GM21515 (cell line): ENCODE results near the gene DSTN.

Experiments
- ATAC-seq: cut with Tn5 transposase; IDR thresholded peaks from one replicate; pipeline ENCODE4 v1.9.1; 2021; ENCODE audit not compliant: unreplicated experiment

DSTN gene

GRCh38 chr20:17622086-17622850, 52.4 kb downstream of the DSTN start:
- no peak for ATAC-seq

GRCh38 chr20:17622851-17623508, 53.1 kb downstream of the DSTN start:
- no peak for ATAC-seq

GRCh38 chr20:17624070-17624469, 54.2 kb downstream of the DSTN start:
- ATAC-seq, result no peak

- ATAC-seq, result no peak
These were observed 54.8 kb downstream of the DSTN start for GRCh38 chr20:17624551-17625245.

- ATAC-seq, result no peak
These were observed 55.6 kb downstream of the DSTN start for GRCh38 chr20:17625246-17626051.

DNA sequence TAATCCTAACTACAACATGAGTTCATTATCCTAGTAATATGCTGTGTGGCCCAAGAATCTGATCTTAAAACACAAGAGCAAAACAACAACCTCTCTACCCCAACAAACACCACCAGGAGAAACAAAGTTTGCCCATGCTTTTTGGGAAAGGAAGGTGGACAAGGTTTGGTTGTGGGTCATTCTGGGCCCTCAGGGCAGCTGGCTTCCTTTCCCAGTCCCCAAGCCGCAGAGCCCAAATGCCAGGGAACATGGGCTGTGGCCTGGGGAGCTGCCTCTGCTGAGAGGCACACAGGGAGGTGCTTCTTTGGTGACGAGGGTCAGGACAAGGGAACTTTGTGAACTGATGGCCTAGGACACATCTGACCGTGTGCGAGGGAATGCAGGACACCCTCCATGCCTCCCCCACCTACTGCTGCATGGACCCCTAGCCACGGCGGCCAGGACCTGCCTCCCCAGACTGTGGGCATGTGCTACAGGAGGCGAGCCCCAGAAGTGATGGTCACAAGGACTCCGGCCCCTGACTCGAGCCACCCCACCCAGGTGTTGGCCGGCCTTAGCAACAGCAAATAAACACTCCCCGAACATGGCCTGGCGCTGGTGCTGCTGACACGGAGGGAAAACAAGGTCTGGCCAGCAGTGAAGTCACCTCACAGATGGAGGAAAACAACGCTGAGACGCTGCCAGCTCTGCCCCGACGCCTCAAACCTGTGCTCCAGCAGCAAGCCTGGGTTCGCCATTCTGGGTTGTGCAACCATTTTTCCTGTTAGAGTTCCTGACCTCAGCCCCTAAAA, 56.5 kb downstream of the DSTN start:
- no peak for ATAC-seq

- no peak for ATAC-seq
These were observed 57.5 kb downstream of the DSTN start for GRCh38 chr20:17627101-17627955.

DNA sequence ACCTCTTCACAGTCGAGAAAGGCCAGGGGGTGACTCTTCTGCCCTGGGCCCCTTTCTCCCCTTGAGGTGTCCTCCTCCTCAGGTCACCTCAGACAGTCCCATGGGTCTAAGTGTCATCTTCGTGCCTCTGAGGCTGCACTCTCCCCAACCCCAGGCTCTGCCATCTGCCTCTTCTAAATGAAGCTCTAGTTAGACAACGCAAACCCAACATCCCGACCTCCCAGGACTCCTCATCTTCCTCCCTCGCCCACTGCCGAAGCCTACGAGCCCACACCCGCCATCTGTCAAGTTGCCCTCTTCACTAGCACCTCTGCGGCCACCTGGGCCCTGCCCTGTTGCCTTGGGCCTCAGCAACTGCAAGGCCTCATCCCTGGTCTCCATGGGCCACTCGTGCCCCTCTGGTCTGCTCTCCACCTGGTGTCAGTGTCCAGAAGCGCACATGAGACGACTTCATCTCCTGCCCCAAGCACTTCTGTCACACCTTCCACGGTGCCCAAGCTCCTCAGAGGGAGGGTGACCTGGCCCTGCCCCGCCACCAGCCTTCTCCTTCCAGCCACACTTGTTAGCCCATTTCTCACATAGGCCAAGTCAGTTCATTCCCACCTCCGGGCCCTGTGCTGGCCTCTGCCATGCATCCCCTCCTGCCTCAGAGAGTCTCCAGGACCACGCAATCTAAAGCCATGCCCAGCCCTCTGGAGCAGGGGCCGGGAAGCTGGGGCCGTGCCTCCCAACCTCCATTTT, 58.4 kb downstream of the DSTN start:
- ATAC-seq, result no peak

GRCh38 chr20:17629025-17629424, 59.1 kb downstream of the DSTN start:
- no peak for ATAC-seq

GRCh38 chr20:17629678-17630089, 59.8 kb downstream of the DSTN start:
- no peak for ATAC-seq

DNA sequence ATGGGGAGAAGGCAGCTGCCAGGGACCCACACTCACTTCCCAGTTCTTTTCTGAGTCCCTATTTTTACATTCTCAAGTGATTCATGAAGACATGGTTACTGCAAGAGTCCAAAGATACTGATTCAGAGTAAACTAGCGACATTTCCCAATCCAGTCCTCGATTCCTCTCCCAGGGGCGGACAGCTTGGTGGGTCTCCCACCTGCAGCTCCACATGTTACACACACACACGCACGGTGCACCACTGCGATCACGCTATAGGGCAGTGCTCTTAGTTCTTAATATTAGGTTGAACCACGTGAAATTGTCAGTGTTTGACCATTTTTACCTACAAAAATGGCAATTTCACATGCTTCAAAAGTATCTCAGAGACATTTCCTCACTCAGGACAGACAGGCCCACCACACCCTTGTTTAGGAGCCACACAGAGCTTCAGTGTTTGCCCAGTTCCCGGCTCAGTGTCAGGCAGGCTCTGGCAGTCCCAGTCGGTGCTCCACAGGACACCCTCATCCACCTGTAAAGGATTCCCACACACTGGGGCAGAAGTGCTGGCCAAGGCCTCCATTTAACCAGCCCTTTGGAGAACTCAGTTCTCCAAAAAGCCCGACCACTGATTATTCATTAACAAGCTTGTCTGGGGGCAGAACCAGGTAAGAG, 60.4 kb downstream of the DSTN start:
- no peak for ATAC-seq

DNA sequence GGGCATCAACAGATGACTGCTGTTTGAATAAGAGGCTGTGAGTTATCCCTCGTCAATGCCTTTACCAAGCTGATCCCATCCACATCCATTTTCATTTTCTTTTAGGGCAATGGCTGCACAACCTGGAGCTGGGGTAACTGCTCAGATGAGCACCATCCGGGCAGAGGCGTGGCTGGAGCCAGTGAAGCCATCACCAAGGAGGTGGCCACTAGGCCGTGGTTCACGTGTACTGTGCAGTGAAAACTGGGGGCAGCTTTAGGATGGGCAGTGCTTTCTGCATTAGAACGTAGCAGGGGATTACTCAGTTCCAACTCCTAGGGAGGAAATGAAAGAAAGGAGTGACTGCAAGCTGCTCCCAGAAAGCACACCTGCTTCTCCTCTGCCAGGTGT, 60.9 kb downstream of the DSTN start:
- ATAC-seq, result no peak

- ATAC-seq, result no peak
These were observed 61.9 kb downstream of the DSTN start for GRCh38 chr20:17631576-17632319.

DNA sequence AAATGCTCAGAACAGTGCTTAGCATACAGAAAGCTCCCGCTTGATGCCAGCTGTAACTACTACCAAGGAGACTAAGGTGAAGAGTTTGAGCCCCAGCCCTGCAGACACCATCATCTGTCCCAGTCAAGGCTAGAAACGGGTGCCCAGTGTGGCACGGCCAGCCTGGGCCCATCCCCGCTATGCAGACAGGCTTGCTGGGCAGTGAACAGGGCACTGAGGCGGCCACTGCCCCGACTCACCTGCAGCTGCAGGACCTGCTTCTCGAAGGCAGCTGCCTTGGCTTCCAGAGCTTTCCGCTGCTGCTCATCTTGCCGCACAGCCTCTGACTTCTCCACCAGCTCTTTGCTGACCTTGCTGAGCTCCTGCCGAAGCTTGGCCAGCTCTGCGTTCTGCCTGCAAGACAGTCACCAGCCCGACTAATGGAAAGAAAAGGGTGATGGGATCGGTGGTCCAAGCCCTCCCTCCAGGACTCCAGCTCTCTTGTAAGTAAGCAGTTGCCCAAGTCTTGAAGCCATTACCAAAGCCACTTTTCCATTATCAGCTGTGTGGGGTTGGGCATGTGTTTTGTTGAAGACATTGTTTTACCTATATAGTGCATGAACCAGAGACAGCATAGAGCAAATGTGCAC, 63.5 kb downstream of the DSTN start:
- no peak for ATAC-seq

GRCh38 chr20:17633850-17634500, 64.1 kb downstream of the DSTN start:
- ATAC-seq, result no peak

- no peak for ATAC-seq
These were observed 64.9 kb downstream of the DSTN start for GRCh38 chr20:17634661-17635331.
